K562 (cell line): Measurements from ENCODE around the gene PITX1. TPM values are rescaled to one million over a fixed set of nuclear protein-coding genes. Genes with fewer than 3 reads are reported as not detected.

ENCODE experiments used
- ATAC-seq: fragments of 200-7000 bp; cut with Tn5 transposase; 3 replicates; pipeline ENCODE4 v1.9.1; 2020; ENCODE audit warnings: moderate library complexity
- BruUV-seq: library from RNA; stranded (reverse); fragments of 400-500 nt; replicated peaks from 2 replicates; lab custom pipeline; 2021; lab: Mats Ljungman, UMichigan
- CTCF ChIA-PET: fragments of 300-600 bp; formaldehyde crosslinking; extraction: SDS; loops from one replicate; lab custom pipeline; 2021; ENCODE audit warnings: low intra/inter-chr PET ratio; lab: Yijun Ruan, JAX
- POLR2A ChIA-PET: fragments of 300-600, 350-650 bp; sonication (Branson Sonifier 250); formaldehyde crosslinking; extraction: SDS; loops from one replicate; lab custom pipeline; 2021; ENCODE audit warnings: antibody characterized with exemption, inconsistent platforms; lab: Yijun Ruan, JAX
- DNase-seq, 4 experiments: peaks; one replicate each; pipeline versions ENCODE4 v3.0.0 to v3.0.0-alpha.2; 2011 to 2018; ENCODE audit warnings: low spot score in 3 of 4, mixed read lengths in 3 of 4; ENCODE audit errors: extremely low read depth in 1 of 4
- FAIRE-seq: peaks from 2 replicates; lab custom pipeline; 2011; peaks lifted over from hg19 to GRCh38; lab: Jason Lieb, UNC
- H2AFZ ChIP-seq: 2 replicates; pipeline ENCODE4 v1.6.0; 2011; ENCODE audit warnings: low read depth, low read length, control low read depth, inconsistent platforms
- H3K27ac ChIP-seq: fragments of 200-600 bp; 3 replicates; pipeline ENCODE4 v1.8.0; 2011; ENCODE audit warnings: low read depth, mild to moderate bottlenecking, control low read depth, inconsistent platforms, low read length, moderate library complexity, mixed read lengths; ENCODE audit errors: extremely low read depth
- H3K27me3 ChIP-seq, 2 experiments: fragments of 300-600 bp in 1 of 2; 2 replicates in 1 of 2; 3 replicates in 1 of 2; pipeline versions ENCODE4 v1.6.0 to v1.8.0; 2011; ENCODE audit warnings: inconsistent platforms in 2 of 2, low read length in 2 of 2, mild to moderate bottlenecking in 1 of 2, mixed read lengths in 1 of 2, moderate library complexity in 1 of 2; ENCODE audit not compliant: control insufficient read depth in 2 of 2, insufficient read depth in 2 of 2
- H3K36me3 ChIP-seq: fragments of 300-600 bp; 3 replicates; pipeline ENCODE4 v1.8.0; 2011; ENCODE audit warnings: mild to moderate bottlenecking, low read length, inconsistent platforms; ENCODE audit not compliant: control insufficient read depth, insufficient read depth
- H3K4me1 ChIP-seq, 2 experiments: fragments of 200-600 bp in 1 of 2; replicated peaks in 1 of 2; 2 replicates in 1 of 2; 3 replicates in 1 of 2; pipeline versions ENCODE4 v1.5.1 to v1.8.0; 2011; ENCODE audit warnings: inconsistent platforms in 2 of 2, low read length in 2 of 2, mild to moderate bottlenecking in 1 of 2, mixed read lengths in 1 of 2, moderate library complexity in 1 of 2; ENCODE audit not compliant: control insufficient read depth in 2 of 2, insufficient read depth in 2 of 2
- H3K4me2 ChIP-seq: 2 replicates; pipeline ENCODE4 v1.6.1; 2011; ENCODE audit warnings: low read length, control low read depth, inconsistent platforms, mixed read lengths; ENCODE audit not compliant: insufficient read depth
- H3K4me3 ChIP-seq: fragments of 200-600 bp; sonication (generic), shearing (Covaris generic); 2 replicates; pipeline ENCODE4 v1.5.1; 2016; ENCODE audit warnings: control low read depth, inconsistent platforms
- H3K79me2 ChIP-seq: fragments of 200-600 bp; 3 replicates; pipeline ENCODE4 v1.8.0; 2011; ENCODE audit warnings: low read length, inconsistent platforms; ENCODE audit not compliant: control insufficient read depth, insufficient read depth
- H3K9ac ChIP-seq, 2 experiments: 2 replicates each; pipeline versions ENCODE4 v1.6.0 to v1.6.1; 2011; ENCODE audit warnings: low read depth in 2 of 2, low read length in 2 of 2, control low read depth in 1 of 2, inconsistent platforms in 1 of 2, mild to moderate bottlenecking in 1 of 2, mixed read lengths in 1 of 2; ENCODE audit not compliant: insufficient read depth in 1 of 2
- H3K9me1 ChIP-seq: one replicate; pipeline ENCODE4 v1.6.0; 2011; ENCODE audit warnings: inconsistent platforms, mild to moderate bottlenecking, low read length, moderate library complexity; ENCODE audit not compliant: control insufficient read depth, insufficient read depth
- H3K9me3 ChIP-seq: replicated peaks from 2 replicates; pipeline ENCODE4 v1.5.1; 2011; ENCODE audit warnings: low read depth, low read length, inconsistent platforms; ENCODE audit not compliant: control insufficient read depth, insufficient read depth
- H4K20me1 ChIP-seq: replicated peaks from 2 replicates; pipeline ENCODE4 v1.6.1; 2011; ENCODE audit warnings: low read length, inconsistent platforms, mixed read lengths; ENCODE audit not compliant: control insufficient read depth, insufficient read depth
- FIP1L1 ChIP-seq: fragments of 200-400 bp; formaldehyde crosslinking; IDR thresholded peaks from 2 replicates; pipeline ENCODE4 v1.6.1; 2018; ENCODE audit warnings: mild to moderate bottlenecking, low read depth, low read length; ENCODE audit not compliant: poor library complexity, severe bottlenecking
- HNRNPUL1 ChIP-seq: fragments of 200-400 bp; formaldehyde crosslinking; IDR thresholded peaks from 2 replicates; pipeline ENCODE4 v1.6.1; 2017; ENCODE audit warnings: low read length
- KDM5B ChIP-seq: fragments of 200-600 bp; sonication (generic); IDR thresholded peaks from 2 replicates; pipeline ENCODE4 v1.6.1; 2012; ENCODE audit warnings: low read depth, mild to moderate bottlenecking, moderate library complexity, low read length, control low read depth, inconsistent platforms; ENCODE audit not compliant: insufficient replicate concordance
- LEF1 ChIP-seq: fragments of 450-650 bp; IDR thresholded peaks from 2 replicates; pipeline ENCODE4 v1.6.1; 2016; ENCODE audit warnings: mild to moderate bottlenecking
- PHF20 ChIP-seq: fragments of 450-650 bp; IDR thresholded peaks from 2 replicates; pipeline ENCODE4 v1.6.1; 2018; ENCODE audit not compliant: partially characterized antibody
- POLR2G ChIP-seq: fragments of 200-400 bp; formaldehyde crosslinking; IDR thresholded peaks from 2 replicates; pipeline ENCODE4 v1.6.1; 2017; ENCODE audit warnings: low read depth, mild to moderate bottlenecking, antibody characterized with exemption, low read length, moderate library complexity
- PTBP1 ChIP-seq: fragments of 200-400 bp; formaldehyde crosslinking; IDR thresholded peaks from 2 replicates; pipeline ENCODE4 v1.6.1; 2017; ENCODE audit warnings: low read depth, low read length
- RNF2 ChIP-seq: sonication (generic); IDR thresholded peaks from 2 replicates; pipeline ENCODE4 v1.6.1; 2016
- SIN3B ChIP-seq: fragments of 450-650 bp; IDR thresholded peaks from 2 replicates; pipeline ENCODE4 v1.6.1; 2017; ENCODE audit warnings: low read depth, mild to moderate bottlenecking, moderate library complexity
- SNIP1 ChIP-seq: fragments of 450-650 bp; IDR thresholded peaks from 2 replicates; pipeline ENCODE4 v1.7.1; 2017; ENCODE audit warnings: low read depth, mild to moderate bottlenecking
- TRIM28 ChIP-seq: fragments of 450-650 bp; IDR thresholded peaks from 2 replicates; pipeline ENCODE4 v1.6.1; 2017
- ZFX ChIP-seq: sonication (generic); formaldehyde crosslinking; IDR thresholded peaks from 2 replicates; pipeline ENCODE4 v1.8.0; 2022; ENCODE audit warnings: mild to moderate bottlenecking, missing genetic modification reagents, moderate library complexity
- ZNF140 ChIP-seq: fragments of 250-450 bp; sonication (Bioruptor Pico); IDR thresholded peaks from 2 replicates; pipeline ENCODE4 v1.8.0; 2021; ENCODE audit warnings: moderate library complexity, mild to moderate bottlenecking, inconsistent platforms
- ZNF143 ChIP-seq: sonication (generic); formaldehyde crosslinking; IDR thresholded peaks from 2 replicates; pipeline ENCODE4 v1.9.0; 2022; ENCODE audit warnings: mild to moderate bottlenecking, missing genetic modification reagents
- ZNF239 ChIP-seq: fragments of 250-450 bp; sonication (Bioruptor Pico); IDR thresholded peaks from 2 replicates; pipeline ENCODE4 v1.4.0; 2020; ENCODE audit warnings: mild to moderate bottlenecking
- WGBS: fragments of 100-300 bp; shearing (Covaris generic); methylation state at CpG from one replicate; pipeline ENCODE4 v1.1.6; 2016; ENCODE audit warnings: low coverage, mixed read lengths; ENCODE audit not compliant: insufficient coverage; ENCODE audit errors: missing lambda C conversion rate; 5-methylcytosine and 5-hydroxymethylcytosine counted together
- in situ Hi-C: fragments of 300-500 bp; cut with MboI; formaldehyde crosslinking; loops from 4 replicates; pipeline ENCODE4 v1.15.0; 2018; ENCODE audit warnings: inconsistent platforms, mixed read lengths
- intact Hi-C: fragments of 100-400 bp; cut with micrococcal nuclease; formaldehyde crosslinking; loops from 2 replicates; pipeline ENCODE4 v1.14.2; 2022
- polyA plus RNA-seq, 8 experiments: library from polyadenylated mRNA; depleted of rRNA in 4 of 8; stranded (reverse) in 5 of 8; unstranded in 3 of 8; fragments of >200 nt; fragmentation: Nextera tagmentation in 2 of 8; fragmentation: Illumina TruSeq in 1 of 8; extraction: Ambion mirVana in 2 of 8; extraction: Trizol in 1 of 8; gene quantifications; 2 replicates each; pipeline versions ENCODE4 v1.2.1 to v1.2.3, GENCODE V29; 2011 to 2014; ENCODE audit warnings: inconsistent platforms in 1 of 8, missing spikeins in 1 of 8
- total RNA-seq, 7 experiments: library from RNA; depleted of rRNA in 6 of 7; stranded (reverse); fragments of >200 nt in 6 of 7; fragmentation: Illumina TruSeq in 2 of 7; extraction: Trizol in 2 of 7; gene quantifications; 2 replicates each; pipeline versions ENCODE4 v1.2.1 to v1.2.3, GENCODE V29; 2011 to 2021; ENCODE audit warnings: low replicate concordance in 1 of 7
- TF ChIP-seq, protein P1 (sequence below): fragments of 250-450 bp; sonication (Bioruptor Pico); IDR thresholded peaks from 2 replicates; pipeline ENCODE4 v1.5.0; 2020; ENCODE audit warnings: mild to moderate bottlenecking, borderline replicate concordance
- TF ChIP-seq, protein P2 (sequence below): sonication (generic); formaldehyde crosslinking; IDR thresholded peaks from 2 replicates; pipeline ENCODE4 v1.8.0; 2022; ENCODE audit warnings: missing genetic modification reagents, mild to moderate bottlenecking, moderate library complexity, borderline replicate concordance

PITX1 gene
- total and polyA plus RNA-seq, 9 of the 15 experiments (the other 6 are each of a cell fraction or from before 2014, with no cell fraction given) = 0.13 to 88.2 (median 24.9) TPM

DNA sequence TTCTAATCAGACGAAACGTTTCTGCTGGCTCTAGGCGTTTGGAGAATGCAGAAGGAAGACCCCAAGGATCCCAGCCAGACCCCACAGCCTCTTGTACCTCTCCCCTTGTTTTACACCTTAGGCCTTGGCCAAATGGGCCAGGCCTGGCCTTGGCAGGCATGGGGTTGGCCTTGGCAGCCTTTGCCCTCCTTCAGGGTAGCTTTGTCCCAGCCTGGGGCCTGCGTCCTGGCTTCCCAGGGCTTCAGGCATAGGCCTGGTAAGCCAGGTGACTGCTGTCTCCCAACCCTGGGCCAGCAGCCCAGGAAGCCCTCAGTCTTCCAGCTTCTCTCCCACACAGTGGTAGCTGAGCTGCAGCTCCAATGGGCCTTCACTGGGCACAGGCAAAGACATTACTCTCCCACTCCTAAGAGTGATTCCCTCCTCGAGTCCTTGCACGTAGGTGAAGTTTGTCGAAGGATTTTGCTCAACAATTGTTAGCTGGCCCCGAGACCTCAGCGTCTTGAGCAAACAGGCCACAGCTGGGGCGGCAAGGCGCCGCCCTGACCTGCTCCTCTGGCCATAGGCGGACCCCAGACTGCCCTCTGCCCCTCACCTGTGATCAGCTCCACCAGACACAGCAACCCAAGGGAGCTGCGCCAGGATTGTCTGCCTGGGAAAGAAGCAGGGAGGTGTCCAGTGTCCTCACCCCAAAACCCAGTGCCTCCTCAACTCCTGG is 1.1 kb upstream of the PITX1 start (continued):
- TF ChIP-seq, protein P1, sequence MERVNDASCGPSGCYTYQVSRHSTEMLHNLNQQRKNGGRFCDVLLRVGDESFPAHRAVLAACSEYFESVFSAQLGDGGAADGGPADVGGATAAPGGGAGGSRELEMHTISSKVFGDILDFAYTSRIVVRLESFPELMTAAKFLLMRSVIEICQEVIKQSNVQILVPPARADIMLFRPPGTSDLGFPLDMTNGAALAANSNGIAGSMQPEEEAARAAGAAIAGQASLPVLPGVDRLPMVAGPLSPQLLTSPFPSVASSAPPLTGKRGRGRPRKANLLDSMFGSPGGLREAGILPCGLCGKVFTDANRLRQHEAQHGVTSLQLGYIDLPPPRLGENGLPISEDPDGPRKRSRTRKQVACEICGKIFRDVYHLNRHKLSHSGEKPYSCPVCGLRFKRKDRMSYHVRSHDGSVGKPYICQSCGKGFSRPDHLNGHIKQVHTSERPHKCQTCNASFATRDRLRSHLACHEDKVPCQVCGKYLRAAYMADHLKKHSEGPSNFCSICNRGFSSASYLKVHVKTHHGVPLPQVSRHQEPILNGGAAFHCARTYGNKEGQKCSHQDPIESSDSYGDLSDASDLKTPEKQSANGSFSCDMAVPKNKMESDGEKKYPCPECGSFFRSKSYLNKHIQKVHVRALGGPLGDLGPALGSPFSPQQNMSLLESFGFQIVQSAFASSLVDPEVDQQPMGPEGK (CRISPR knock-in tag) = no peak
- TF ChIP-seq POLR2G (peak; percentile 39; the same call in 1 of the 2 replicates), FIP1L1 (no peak), ZNF143 (CRISPR knock-in tag) (0 out of 2 replicates have a peak, but pooled peaks have one; percentile 48), TRIM28 (no peak)

DNA sequence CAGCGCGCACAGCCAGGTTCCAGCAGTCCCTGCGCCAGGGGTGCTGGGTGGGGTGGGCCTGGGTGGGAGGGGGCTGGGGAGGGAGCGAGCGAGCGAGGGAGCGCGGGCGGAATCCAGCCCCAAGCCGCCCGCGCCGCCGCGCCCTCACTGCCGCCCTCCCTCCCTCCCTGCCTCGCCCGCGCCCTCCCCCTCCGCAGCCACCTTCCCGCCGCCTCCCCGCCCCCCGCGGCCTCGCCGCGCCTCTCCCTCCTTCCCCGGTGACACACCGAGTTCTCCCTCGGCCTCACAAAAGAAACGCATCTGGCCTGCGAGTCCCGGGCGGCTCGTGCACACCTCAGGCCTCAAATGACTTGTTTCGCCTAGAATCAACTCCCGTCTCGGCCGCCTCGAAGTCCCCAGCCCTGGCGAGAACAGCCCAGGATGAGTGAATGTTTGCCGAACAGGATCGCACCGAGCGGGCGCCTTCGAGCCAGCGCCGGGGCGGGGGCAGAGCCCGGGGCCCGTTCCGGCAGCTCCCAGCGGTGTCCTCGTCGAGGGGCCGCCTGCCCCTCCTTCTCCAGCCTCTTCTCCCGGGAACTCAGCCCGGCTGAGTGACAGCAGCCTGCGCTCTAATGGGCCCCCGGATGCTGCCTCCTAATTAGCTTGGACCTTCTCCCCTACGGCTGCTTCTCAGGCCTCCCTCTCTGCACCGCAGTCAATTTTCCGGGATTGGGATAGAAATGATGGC is 371 bp upstream of the PITX1 start:
- Histone ChIP-seq H3K4me2 (peak overlapping the region; percentile 96), H3K9me3 (no peaks in the 10 kb centered on the region; the same call in 1 of the 2 replicates), H4K20me1 (no peaks in the 10 kb centered on the region), H3K9ac (peak overlapping the region; percentile 99 to 100), H3K79me2 (peaks cover 60% of the 10 kb centered on the region), H3K4me3 (peak overlapping the region; percentile 99), H2AFZ (peak overlapping the region; percentile 98), H3K36me3 (peaks cover 25% of the 10 kb centered on the region), H3K27me3 (no peaks in the 10 kb centered on the region), H3K27ac (peak overlapping the region; percentile 98), H3K4me1 (peaks cover 19 to 45% of the 10 kb centered on the region in 2 experiments), H3K9me1 (no peaks in the 10 kb centered on the region)
- TSS peak; percentile 89 for BruUV-seq
- ATAC-seq (peak; percentile 84), DNase-seq (peak; percentile 93 to 96 (median 94)), FAIRE-seq (peak; percentile 61)
- intact Hi-C loops (loop anchor here (2.0 to 5.0 kb wide), 3 partner anchors 63 to 158 kb away; no protein-coding TSS in a partner anchor), in situ Hi-C loops (no loop called here)
- CTCF ChIA-PET = no interaction called here
- POLR2A ChIA-PET = interaction anchor here (0.6 to 1.6 kb wide), 10 partner anchors 8 to 569 kb away, joined by 3 to 9 read pairs (median 4); no protein-coding TSS in a partner anchor
- WGBS = 2% methylated on average over 34 of the region's 65 CpGs
- TF ChIP-seq PHF20 (peak; percentile 69), ZNF140 (CRISPR knock-in tag) (no peak), LEF1 (peak; percentile 70), SNIP1 (no peak), ZNF239 (CRISPR knock-in tag) (no peak), KDM5B (peak; percentile 71), PTBP1 (no peak), HNRNPUL1 (no peak), SIN3B (0 out of 2 replicates have a peak, but pooled peaks have one; percentile 11), RNF2 (peak; percentile 82), ZFX (CRISPR knock-in tag) (peak; percentile 95)
- TF ChIP-seq, protein P2, sequence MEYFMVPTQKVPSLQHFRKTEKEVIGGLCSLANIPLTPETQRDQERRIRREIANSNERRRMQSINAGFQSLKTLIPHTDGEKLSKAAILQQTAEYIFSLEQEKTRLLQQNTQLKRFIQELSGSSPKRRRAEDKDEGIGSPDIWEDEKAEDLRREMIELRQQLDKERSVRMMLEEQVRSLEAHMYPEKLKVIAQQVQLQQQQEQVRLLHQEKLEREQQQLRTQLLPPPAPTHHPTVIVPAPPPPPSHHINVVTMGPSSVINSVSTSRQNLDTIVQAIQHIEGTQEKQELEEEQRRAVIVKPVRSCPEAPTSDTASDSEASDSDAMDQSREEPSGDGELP = peak; percentile 73
